ENCODE measurements around the gene ZNF234. TPM values are rescaled to one million over a fixed set of nuclear protein-coding genes. Genes with fewer than 3 reads are reported as not detected.
"Not testable (repeated sequence)": the region's sequence is repeated elsewhere in the genome, so short reads cannot be mapped to it uniquely, and the experiment has no call there.

Gene ZNF234
- total RNA-seq, 1 donor from 2014 or later: 16.1 TPM

DNA sequence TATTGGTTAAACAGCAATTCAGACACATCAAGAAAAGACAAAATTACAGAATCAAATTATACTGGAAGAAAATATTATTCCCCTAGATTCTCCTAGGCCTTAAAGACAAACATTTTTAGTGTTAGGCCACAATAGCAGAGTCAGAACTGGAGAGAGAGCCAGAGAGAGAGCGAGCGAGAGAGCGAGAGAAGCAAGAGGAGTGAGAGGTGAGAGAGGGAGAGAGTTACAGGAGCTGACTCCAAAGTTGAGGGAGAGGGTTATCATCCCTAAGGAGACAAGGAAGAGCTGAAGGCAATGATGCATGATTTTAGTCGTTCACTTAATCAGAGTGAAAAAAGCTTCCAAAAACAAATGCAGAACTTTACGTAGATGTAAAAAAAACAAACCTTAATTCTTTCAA lies 50.8 kb downstream of the ZNF234 start:
- H3K9me3 ChIP-seq: peaks cover 35% of the 10 kb centered on the region
- ATAC-seq: no peak

DNA sequence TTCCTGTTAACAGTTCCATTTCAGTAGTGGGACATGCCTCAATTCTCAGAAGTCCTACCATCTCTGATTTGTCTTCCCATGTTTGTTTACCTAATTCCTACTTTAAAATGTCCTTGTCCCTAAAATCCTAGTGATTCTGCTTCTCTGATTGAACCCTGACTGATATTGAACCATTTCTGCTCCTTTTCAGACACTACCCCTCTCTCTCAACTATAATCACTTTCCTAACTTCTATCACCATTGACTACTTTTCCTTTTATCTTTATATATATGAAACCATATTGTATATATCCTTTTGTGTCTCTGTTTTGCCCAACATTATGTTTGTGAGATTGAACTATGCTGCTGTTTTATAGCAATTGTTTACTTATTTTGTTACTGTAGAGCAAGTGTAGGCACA lies 55.4 kb downstream of the ZNF234 start:
- ATAC-seq: no peak
- H3K4me3 ChIP-seq: no peak overlapping the region
- H3K27me3 ChIP-seq (ENCODE audit: low read depth): no peaks in the 10 kb centered on the region
- no peaks in the 10 kb centered on the region for H3K36me3 ChIP-seq
- TF ChIP-seq, protein P1, sequence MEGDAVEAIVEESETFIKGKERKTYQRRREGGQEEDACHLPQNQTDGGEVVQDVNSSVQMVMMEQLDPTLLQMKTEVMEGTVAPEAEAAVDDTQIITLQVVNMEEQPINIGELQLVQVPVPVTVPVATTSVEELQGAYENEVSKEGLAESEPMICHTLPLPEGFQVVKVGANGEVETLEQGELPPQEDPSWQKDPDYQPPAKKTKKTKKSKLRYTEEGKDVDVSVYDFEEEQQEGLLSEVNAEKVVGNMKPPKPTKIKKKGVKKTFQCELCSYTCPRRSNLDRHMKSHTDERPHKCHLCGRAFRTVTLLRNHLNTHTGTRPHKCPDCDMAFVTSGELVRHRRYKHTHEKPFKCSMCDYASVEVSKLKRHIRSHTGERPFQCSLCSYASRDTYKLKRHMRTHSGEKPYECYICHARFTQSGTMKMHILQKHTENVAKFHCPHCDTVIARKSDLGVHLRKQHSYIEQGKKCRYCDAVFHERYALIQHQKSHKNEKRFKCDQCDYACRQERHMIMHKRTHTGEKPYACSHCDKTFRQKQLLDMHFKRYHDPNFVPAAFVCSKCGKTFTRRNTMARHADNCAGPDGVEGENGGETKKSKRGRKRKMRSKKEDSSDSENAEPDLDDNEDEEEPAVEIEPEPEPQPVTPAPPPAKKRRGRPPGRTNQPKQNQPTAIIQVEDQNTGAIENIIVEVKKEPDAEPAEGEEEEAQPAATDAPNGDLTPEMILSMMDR (IDR thresholded peaks at IDR 0.05): no peak
- no peaks in the 10 kb centered on the region for H3K4me1 ChIP-seq
- intact Hi-C loops (cut with DNase I): no loop called here
- no peak for DNase-seq
- no peak overlapping the region for H3K27ac ChIP-seq
- peaks cover 29% of the 10 kb centered on the region for H3K9me3 ChIP-seq

More for the DNA sequence above, 50.8 kb downstream of the ZNF234 start:
- Histone ChIP-seq H3K36me3 (no peaks in the 10 kb centered on the region), H3K4me1 (no peaks in the 10 kb centered on the region), H3K27me3 (ENCODE audit: low read depth) (no peaks in the 10 kb centered on the region), H3K4me3 (no peak overlapping the region), H3K27ac (no peak overlapping the region)
- intact Hi-C loops (cut with DNase I): no loop called here
- no peak for DNase-seq
- TF ChIP-seq, protein P1 (IDR thresholded peaks at IDR 0.05): no peak

DNA sequence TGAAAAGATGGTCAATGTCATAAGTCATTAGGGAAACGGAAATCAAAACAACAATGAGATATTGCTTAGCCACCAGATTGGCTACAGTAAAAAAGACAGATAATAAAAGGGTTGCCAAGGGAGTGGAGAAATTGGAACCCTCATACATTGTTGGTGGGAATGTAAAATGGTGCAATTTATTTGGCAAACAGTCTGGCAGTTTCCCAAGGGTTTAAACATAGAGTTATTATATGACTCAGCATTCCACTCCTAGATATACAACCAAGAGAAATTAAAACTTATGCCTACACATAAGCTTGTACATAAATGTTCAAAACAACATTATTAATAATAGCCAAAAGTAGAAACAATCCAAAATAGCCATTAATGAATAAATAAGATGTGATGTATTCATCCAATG lies 61.1 kb downstream of the ZNF234 start:
- H3K27ac ChIP-seq: no peak overlapping the region
- intact Hi-C loops (cut with DNase I): no loop called here
- no peaks in the 10 kb centered on the region for H3K36me3 ChIP-seq
- no peaks in the 10 kb centered on the region for H3K27me3 ChIP-seq (ENCODE audit: low read depth)
- peaks cover 17% of the 10 kb centered on the region for H3K9me3 ChIP-seq
- DNase-seq (no peak), ATAC-seq (no peak)
- H3K4me1 ChIP-seq: no peaks in the 10 kb centered on the region
- TF ChIP-seq, protein P1 (IDR thresholded peaks at IDR 0.05): no peak
- no peak overlapping the region for H3K4me3 ChIP-seq

DNA sequence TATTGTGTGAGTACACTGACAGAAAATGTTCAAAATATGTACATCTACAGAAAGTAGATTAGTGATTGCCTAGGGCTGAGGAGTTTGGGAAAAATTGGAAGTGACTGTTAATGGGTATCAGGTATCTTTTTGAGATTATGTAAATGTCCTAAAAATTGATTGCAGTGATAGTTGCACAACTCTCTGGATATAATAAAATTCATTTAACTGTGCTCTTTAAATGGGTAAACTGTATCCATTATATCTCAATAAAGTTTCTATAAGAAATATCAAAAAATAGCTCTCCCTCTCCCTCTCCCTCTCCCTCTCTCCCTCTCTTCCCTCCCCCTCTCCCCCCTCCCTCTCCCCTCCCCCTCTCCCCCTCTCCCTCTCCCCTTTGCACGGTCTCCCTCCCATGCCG lies 61.6 kb downstream of the ZNF234 start:
- no peak for ATAC-seq
- TF ChIP-seq, protein P1 (IDR thresholded peaks at IDR 0.05): no peak
- no peaks in the 10 kb centered on the region for H3K27me3 ChIP-seq (ENCODE audit: low read depth)
- H3K36me3 ChIP-seq: no peaks in the 10 kb centered on the region
- intact Hi-C loops (cut with DNase I): no loop called here
- H3K9me3 ChIP-seq: peaks cover 16% of the 10 kb centered on the region
- DNase-seq: no peak
- no peak overlapping the region for H3K27ac ChIP-seq
- peaks cover 5% of the 10 kb centered on the region for H3K4me1 ChIP-seq
- no peak overlapping the region for H3K4me3 ChIP-seq

DNA sequence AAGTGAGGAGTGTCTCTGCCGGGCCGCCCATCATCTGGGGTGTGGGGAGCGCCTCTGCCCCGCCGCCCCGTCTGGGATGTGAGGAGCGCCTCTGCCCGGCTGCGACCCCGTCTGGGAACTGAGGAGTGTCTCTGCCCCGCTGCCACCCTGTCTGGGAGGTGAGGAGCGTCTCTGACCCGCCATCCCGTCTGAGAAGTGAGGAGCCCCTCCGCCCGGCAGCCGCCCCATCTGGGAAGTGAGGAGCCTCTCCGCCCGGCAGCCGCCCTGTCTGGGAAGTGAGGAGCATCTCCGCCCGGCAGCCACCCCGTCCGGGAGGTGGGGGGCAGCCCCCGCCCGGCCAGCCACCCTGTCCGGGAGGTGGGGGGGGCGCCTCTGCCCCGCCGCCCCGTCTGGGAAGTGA lies 62.5 kb downstream of the ZNF234 start:
- H3K9me3 ChIP-seq: peaks cover 13% of the 10 kb centered on the region
- DNase-seq; intact Hi-C loops (cut with DNase I); H3K4me1 ChIP-seq; H3K27me3 ChIP-seq (ENCODE audit: low read depth); H3K4me3 ChIP-seq; H3K36me3 ChIP-seq; ATAC-seq; H3K27ac ChIP-seq: not testable (repeated sequence)

DNA sequence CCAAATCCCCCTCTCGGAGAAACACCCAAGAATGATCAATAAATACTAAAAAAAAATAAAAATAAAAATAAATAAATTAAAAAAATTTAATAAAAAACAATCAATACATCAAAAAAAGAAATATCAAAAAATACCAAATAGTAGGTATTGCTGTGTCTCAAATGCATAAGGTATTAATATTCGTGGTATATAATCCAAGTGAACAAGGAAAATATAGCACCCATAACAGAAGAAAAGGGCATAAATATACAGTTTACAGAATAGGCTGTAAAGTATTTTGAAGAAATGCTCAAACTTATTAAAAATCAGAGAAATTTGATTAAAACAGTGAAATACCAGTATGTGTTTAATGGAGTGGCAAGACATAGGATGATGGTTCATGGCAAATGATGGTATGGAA lies 63.4 kb downstream of the ZNF234 start:
- Histone ChIP-seq H3K27me3 (ENCODE audit: low read depth) (no peaks in the 10 kb centered on the region), H3K4me1 (peaks cover 10% of the 10 kb centered on the region), H3K9me3 (peaks cover 13% of the 10 kb centered on the region), H3K27ac (no peak overlapping the region), H3K36me3 (no peaks in the 10 kb centered on the region), H3K4me3 (no peak overlapping the region)
- TF ChIP-seq, protein P1 (IDR thresholded peaks at IDR 0.05): no peak
- ATAC-seq: no peak
- DNase-seq: no peak
- intact Hi-C loops (cut with DNase I): no loop called here
